Progenitor cell of endocrine pancreas (in vitro differentiated cells): ENCODE results near the gene B4GALT7. TPM values are rescaled to one million over a fixed set of nuclear protein-coding genes. Genes with fewer than 3 reads are reported as not detected.

ENCODE experiments used
- DNase-seq: peaks from one replicate; pipeline ENCODE4 v3.0.0; 2021; ENCODE audit warnings: low spot score; ENCODE audit not compliant: unreplicated experiment
- H3K27ac Mint-ChIP-seq: 2 replicates; pipeline ENCODE4 v1.8.0; 2021; ENCODE audit warnings: mild to moderate bottlenecking, moderate library complexity, mixed read lengths
- H3K27me3 Mint-ChIP-seq: 2 replicates; pipeline ENCODE4 v1.8.0; 2021; ENCODE audit warnings: mixed read lengths
- H3K36me3 Mint-ChIP-seq: 2 replicates; pipeline ENCODE4 v1.8.0; 2022; ENCODE audit warnings: mixed read lengths; ENCODE audit not compliant: insufficient read depth
- H3K4me1 Mint-ChIP-seq: 2 replicates; pipeline ENCODE4 v1.8.0; 2021; ENCODE audit warnings: low read depth, mixed read lengths
- H3K4me3 Mint-ChIP-seq: 2 replicates; pipeline ENCODE4 v1.8.0; 2021; ENCODE audit warnings: low read depth, mild to moderate bottlenecking, moderate library complexity, mixed read lengths
- H3K9me3 Mint-ChIP-seq: 2 replicates; pipeline ENCODE4 v1.8.0; 2021; ENCODE audit warnings: low read depth, mixed read lengths
- CTCF ChIP-seq: fragments of 200-600 bp; sonication (generic); IDR thresholded peaks from one replicate; pipeline ENCODE4 v1.5.0; 2021; ENCODE audit warnings: antibody characterized with exemption, mild to moderate bottlenecking; ENCODE audit not compliant: unreplicated experiment
- long read RNA-seq: library from polyadenylated mRNA; unstranded; transcript quantifications from one replicate; pipeline ENCODE4 v2.0.0, GENCODE V29; 2020
- total RNA-seq: library from RNA; stranded (reverse); gene quantifications from 2 replicates; pipeline ENCODE4 v1.2.1, GENCODE V29; 2021

The B4GALT7 gene, protein sequence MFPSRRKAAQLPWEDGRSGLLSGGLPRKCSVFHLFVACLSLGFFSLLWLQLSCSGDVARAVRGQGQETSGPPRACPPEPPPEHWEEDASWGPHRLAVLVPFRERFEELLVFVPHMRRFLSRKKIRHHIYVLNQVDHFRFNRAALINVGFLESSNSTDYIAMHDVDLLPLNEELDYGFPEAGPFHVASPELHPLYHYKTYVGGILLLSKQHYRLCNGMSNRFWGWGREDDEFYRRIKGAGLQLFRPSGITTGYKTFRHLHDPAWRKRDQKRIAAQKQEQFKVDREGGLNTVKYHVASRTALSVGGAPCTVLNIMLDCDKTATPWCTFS
- total RNA-seq: 33.4 and 38.8 TPM in 2 replicates
- long read RNA-seq, transcript B4GALT7-201 (6 exons, 1,747 nt): major isoform, 7 of 9 reads
- long read RNA-seq, partial matches to known transcripts: 1 of 9 reads
- long read RNA-seq, other reads (novel, unspliced or antisense): 1 of 9 reads

DNA sequence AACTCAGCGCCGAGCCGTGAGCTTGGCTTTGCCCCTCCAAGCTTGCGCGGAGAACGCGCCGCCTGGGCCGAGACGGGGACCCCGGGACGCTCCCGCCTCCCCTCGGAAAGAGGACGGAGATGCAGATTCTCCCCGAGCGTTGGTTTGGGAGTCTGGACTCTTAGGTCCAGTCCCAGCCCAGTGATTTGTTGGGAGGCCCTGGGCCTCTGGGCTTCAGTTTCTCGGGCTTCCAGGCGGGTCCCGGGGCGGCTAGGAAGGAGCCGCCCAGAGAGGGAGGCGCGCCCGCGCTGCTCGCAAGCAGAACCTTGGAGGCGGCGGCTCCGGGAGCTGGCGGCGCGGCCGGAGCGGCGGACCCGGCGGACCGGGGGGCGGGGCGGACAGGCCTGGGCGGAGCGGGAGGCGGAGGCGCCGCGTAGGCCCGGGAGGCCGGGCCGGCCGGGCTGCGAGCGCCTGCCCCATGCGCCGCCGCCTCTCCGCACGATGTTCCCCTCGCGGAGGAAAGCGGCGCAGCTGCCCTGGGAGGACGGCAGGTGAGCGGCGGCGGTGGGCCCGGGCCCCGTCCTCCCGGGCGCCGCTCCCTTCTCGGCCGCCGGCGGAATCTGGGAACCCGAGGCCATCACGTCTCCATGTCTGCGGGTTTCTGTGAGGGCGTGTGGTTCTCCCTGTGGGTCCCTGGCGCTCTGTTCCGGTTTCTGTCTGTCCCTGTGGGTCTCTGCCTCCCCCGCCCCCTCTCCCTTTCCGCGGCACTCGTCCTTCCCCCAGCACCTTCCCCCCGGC lies at the start of gene B4GALT7:
TSS of gene B4GALT7 (plus strand) at position 402 of the 777 bp plus-strand sequence. CDS start at position 481, 79 bp downstream.
- peaks cover 15% of the 10 kb centered on the region for H3K4me1 Mint-ChIP-seq
- TF ChIP-seq CTCF: no peak
- H3K9me3 Mint-ChIP-seq: no peaks in the 10 kb centered on the region
- H3K4me3 Mint-ChIP-seq: peak within 1 kb of the TSS; percentile 84
- H3K36me3 Mint-ChIP-seq: peaks cover 12% of the 10 kb centered on the region
- peak; percentile 74 for DNase-seq
- no peaks in the 10 kb centered on the region for H3K27me3 Mint-ChIP-seq
- peak within 1 kb of the TSS; percentile 86 for H3K27ac Mint-ChIP-seq

DNA sequence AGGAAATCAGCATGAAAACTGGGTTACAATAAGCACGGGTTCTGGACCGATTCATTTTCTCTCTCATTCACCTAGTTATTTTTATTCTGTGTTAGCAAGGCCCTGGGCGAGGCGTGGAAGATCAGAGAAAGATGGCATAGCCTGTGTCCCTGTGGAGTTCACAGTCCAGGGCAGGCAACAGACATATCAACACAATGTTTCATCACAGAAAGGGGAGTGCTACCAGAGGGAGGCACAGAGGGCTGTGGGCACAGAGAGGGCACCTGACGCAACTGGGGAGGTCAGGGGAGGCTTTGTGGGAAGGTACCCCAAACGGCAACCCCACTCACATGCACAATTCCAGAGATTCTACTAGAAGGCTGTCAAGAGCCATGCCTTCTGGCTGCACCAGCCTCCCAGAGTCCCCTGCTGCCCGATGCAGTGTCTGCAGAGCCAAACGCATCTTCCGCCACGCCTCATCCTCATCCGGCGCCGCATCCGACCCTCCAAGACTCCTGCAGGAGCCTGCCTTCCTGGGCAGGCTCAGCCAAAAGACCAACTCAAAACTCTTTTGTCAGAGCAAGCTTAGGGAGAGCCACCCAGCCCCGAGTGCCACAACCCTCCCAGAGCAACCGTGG lies 47.0 kb upstream of the B4GALT7 start:
- Mint-ChIP-seq H3K4me1 (peaks cover 39% of the 10 kb centered on the region), H3K36me3 (peaks cover 2% of the 10 kb centered on the region), H3K4me3 (peak overlapping the region; percentile 85), H3K27ac (peak overlapping the region; percentile 37), H3K27me3 (no peaks in the 10 kb centered on the region), H3K9me3 (no peaks in the 10 kb centered on the region)
- no peak for TF ChIP-seq CTCF
- no peak for DNase-seq

DNA sequence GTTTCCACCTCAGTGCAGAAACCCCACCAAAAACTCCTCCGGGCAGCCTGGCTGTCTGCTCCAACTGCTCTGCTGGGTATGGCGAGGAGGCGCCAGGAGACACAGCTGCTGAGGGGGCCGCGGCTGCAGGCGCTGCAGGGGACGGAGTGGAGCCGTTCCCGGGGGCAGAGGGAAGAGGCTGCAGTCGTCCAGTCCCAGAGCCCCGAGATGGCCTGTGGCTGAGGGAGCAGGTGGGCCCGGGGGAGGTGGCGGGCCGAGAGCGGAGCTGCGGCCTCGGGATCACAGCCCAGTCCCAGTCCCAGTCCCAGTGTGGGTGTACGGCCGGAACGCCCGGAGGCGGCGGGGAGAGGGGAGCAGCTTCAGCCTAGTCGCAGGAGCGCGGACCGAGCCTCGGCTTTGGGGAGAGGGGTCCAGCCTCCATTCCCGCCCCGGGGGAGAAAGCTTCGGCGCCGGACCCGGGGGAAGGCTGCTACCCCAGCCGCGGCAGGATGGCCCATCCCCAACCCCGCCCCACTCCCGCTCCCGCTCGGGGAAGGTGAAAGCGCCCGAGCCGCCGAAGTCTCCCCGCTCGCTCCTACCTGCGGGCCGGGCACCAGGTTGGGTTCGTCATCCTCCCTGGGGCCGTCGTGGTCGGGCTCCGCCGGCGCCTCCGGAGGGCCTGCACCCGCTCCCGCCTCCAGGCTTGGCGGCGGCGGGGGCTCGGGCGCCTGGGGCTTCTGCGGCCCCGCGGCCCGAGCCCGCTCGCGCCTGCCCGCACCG lies 46.1 kb upstream of the B4GALT7 start:
- no peak for TF ChIP-seq CTCF
- peak overlapping the region; percentile 37 for H3K27ac Mint-ChIP-seq
- peak; percentile 24 for DNase-seq
- H3K4me3 Mint-ChIP-seq: peak overlapping the region; percentile 85
- no peaks in the 10 kb centered on the region for H3K27me3 Mint-ChIP-seq
- H3K9me3 Mint-ChIP-seq: no peaks in the 10 kb centered on the region
- H3K4me1 Mint-ChIP-seq: peaks cover 31% of the 10 kb centered on the region
- H3K36me3 Mint-ChIP-seq: peaks cover 1% of the 10 kb centered on the region

DNA sequence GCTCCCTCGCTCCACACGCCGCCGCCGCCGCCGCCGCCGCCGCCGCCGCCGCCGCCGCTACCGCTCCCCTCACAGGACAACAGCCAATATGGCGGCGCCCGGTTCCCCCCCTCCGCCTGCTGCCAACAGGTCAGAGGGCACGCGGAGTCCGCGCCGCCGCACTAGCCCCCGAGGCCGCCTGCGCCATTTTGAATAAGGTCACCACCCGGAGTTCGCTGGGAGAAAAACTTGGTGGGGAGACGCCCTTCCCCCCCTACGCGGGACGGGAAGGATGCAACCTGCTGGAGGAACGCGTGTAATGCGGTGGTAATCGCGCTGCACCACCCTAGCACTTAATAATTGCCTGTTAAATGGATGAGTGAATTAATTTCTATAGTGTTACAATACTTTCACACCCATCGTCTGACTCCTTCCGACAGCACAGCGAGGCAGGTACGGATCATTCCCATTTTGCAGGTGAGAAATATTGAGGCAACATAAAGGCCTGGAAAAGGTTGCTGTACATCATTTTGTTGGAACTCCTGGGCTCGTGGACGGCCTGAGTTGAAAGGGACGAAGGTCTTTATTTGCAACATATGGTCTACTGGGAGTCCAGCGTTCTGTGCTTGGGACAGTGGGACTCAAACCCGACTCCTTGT lies 45.3 kb upstream of the B4GALT7 start, which contains the start of gene FAM193B:
TSS of gene FAM193B (minus strand) at position 90 of the 638 bp plus-strand sequence. CDS start 105 bp downstream, outside the sequence.
- Mint-ChIP-seq H3K27ac (peak within 1 kb of the TSS; percentile 86), H3K27me3 (no peaks in the 10 kb centered on the region), H3K4me1 (peaks cover 34% of the 10 kb centered on the region), H3K9me3 (no peaks in the 10 kb centered on the region), H3K4me3 (peak within 1 kb of the TSS; percentile 85), H3K36me3 (peaks cover 2% of the 10 kb centered on the region)
- DNase-seq: peak; percentile 93
- peak; percentile 45 for TF ChIP-seq CTCF
